ENCODE measurements around the gene CFAP52.
"Not testable (repeated sequence)": the region's sequence is repeated elsewhere in the genome, so short reads cannot be mapped to it uniquely, and the experiment has no call there.

CFAP52 gene

DNA sequence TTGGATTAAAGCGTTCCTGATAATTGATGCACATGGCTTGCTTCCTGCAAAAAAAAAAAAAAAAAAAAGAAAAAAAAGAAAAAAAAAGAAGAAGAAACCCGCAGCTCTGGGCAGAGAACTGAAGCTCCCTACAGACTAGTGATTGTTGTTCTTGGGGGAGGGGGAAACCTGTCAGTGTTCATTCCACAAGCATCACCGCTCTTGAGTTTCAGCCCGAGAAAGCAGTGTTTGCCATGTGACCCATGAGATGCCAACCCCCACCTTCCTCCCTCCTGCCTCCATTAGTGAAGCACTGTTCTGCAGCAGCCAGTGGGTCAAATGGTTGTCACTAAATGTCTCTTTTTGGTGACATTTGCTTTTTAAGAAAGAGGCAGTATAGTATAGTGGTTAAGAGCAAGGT, 70.6 kb downstream of the CFAP52 start:
- no peak for DNase-seq

DNA sequence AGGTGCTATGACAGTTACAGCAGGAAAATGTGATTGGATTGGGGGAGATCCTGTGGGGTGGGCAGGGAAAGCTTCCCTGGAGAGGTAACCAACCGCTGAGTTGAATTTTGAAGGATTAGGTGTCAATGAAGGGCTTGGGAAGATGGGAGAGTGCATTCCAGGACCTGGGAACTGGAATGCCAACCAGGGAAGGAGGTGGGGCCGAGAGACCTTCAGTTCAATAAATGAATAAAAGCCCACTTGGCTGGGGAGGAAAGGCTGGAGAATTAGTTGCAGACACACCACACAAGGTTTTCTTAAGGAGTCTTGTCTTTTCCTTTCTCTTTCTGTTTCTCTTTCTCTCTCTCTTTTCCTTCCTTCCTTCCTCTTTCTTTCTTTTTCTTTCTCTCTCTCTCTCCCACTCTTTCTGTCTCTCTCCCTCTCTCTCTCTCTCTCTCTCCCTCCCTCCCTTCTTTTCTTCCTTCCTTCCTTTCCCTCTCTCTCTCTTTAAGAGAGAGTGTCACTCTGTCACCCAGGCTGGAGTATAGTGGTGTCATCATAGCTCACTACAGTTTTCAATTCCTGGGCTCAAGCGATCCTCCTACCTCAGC, 72.2 kb downstream of the CFAP52 start:
- DNase-seq, result no peak

DNA sequence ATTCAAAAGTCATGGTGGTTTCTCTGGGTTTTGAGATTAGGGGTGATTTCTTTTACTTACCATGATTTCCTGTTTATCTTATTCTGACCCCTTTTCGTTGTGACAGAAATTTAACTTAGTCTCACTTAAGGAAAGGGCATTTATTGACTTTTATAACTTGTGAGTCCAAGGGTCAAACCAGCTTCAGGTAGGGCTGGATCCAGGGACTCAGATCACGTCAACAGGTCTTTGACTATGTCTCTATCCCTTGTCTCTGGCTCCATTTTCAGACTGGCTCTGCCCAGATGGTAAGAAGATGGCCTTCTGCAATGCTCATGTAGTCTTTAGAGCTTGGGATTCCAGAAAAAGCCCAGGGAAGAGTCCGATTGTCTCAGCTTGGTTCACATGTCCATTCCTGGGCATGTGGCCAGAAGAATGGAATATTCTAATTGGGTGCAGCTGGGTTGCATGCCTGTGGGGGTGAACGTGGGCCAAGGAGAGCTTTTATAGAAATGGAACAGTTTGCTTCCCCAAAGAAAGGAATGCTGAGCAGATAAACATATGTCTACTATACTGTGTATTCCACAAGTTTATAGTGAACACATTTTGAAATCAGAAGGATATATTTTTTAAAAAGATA, 82.3 kb downstream of the CFAP52 start:
- DNase-seq, result no peak

DNA sequence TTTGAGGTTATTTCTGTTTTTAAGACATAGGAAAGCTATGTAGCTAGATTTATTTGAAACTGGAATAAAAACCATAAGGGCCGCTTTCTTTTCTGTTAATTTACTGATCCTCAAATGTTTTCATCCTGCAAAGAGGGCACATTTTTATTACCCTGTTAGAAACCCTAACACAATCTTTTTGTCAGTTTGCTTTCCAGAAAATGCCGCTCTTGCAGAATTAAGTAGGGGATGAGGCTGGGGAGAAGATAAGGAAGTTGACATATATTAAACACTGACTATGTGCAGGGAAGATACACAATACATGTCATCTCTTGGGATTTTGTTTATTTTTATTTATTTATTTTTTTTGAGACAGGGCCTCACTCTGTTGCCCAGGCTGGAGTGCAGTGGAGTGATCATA, 84.6 kb downstream of the CFAP52 start:
- no peak for DNase-seq

DNA sequence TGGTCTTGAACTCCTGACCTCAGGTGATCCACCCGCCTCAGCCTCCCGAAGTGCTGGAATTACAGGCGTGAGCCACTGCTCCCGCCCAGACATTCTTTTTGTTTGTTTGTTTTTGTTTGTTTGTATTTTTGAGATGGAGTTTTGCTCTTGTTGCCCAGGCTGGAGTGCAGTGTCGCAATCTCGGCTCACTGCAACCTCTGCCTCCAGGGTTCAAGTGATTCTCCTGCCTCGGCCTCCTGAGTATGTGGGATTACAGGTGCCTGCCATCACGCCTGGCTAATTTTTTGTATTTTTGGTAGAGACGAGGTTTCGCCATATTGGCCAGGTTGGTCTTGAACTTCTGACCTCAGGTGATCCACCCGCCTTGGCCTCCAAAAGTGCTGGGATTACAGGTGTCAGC, 87.1 kb downstream of the CFAP52 start:
- not testable (repeated sequence) for DNase-seq

DNA sequence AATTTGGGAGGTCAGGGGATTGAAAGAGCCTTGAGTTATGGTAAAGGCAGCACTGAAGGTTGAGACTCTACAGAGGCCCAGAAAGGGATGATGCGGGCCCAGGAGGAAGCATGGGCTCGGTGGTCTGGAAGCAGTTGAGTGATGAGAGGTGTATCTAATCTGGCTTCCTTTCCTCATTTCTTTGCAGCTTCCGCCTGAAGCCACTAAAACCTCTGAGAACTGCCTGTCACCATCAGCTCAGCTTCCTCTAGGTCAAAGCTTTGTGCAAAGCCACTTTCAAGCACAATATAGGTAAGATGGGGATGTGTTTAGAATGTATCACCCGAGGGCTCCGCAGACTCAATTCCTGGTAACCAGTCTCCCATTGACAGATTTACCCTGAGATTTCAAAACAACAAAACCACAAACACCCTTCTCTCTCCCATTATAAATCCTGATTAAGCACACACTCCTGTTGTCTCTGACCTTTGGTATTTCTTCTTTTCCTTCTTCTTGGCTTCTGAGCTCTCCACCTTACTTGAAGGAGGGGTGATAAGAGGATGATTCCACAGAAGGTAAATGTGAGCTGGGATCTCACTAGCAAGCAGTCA, 90.1 kb downstream of the CFAP52 start:
- no peak for DNase-seq

DNA sequence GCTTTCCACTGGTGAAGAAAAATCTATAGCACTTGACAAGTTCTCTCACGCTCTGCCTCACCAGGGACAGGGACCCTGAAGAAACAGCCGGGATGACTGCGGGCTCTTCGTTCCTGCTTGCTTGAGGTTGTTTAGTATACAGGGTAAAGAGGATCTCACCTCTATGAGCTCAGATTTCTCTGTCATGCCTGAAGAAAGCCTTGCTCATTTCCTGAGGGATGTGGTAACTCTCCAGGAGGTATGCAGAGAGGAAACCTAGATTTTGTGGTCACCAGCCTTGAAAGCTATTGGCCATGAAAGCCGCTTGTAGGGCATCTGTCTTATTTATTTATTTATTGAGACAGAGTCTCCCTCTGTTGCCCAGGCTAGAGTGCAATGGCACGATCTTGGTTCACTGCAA, 92.1 kb downstream of the CFAP52 start:
- no peak for DNase-seq

DNA sequence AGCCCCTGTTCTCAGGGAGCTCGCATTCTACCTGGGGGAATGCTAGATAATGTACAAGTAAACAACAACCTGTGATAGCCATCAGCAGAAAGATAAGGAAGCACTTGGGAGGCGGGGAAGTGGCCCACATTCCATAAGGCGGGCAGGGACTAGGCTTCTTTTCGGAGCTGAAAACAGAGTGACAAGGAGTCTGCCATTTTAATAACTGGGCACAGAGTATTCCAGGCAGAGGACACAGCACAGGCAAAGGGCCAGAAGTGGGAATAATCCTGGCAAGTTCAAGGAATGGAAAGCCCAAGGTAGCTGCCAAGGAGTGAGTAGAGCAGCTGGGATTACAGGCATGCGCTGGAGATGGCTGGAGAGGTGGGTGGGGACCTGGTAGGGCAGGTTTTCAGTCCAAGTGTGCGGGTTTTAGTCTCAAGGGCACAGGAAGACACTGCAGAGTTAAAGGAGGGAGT, 93.1 kb downstream of the CFAP52 start:
- DNase-seq, result no peak

DNA sequence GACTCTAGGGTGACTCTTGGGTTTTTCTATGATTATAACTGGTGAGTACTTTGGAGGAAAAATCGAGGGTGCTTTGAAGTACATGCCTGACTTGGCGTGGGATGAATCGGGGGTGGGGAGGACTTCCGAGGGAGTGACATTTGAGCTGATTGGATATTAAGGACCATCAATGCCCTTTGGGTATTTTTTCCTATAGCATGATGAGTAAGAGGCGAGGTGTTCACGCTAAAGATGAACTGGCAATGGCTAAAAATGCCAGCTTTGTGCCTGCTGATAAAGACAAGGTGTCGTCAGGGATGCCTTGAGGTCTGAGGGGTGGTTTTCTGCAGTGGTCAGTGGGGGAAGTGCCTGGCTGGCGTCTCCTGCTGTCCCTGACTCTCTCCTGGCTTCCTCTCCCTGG, 94.2 kb downstream of the CFAP52 start:
- DNase-seq, result no peak

DNA sequence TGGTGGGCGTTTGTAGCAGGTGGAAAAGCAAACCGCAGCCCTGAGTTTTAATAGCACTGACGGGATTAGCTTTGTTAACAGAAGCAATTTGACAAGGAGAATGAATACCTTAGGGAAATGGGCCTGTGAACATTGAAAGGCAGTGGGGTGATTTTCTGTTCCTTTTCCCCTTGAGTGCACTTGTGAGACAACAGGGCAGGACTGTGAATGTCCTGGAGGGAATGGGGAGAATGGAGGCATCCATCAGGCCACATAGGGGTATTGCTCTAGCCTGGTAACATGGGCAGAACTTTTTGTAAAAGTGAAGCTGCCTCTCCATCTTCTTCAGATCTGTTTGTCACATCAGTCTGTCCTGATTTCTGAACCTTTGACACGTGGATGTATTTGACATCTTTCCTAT, 95.1 kb downstream of the CFAP52 start:
- no peak for DNase-seq

DNA sequence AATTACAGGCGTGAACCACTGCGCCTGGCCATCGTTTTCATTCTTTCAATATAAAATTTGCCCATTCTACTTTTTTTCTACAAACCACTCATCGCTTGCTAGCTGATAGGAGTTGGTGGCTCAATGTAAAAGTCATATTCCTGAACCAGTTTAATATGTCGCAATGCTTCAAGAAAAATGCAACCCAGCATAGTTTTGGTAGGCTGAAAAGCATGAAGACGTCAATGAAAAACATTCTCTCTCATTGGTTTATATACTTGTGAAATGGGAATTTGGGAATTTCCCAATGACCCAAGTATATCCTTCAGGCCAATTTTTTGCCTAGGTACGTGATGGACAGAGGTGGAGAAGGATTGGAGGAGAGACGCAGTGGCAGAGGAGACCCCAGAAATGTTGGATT, 95.8 kb downstream of the CFAP52 start:
- no peak for DNase-seq

DNA sequence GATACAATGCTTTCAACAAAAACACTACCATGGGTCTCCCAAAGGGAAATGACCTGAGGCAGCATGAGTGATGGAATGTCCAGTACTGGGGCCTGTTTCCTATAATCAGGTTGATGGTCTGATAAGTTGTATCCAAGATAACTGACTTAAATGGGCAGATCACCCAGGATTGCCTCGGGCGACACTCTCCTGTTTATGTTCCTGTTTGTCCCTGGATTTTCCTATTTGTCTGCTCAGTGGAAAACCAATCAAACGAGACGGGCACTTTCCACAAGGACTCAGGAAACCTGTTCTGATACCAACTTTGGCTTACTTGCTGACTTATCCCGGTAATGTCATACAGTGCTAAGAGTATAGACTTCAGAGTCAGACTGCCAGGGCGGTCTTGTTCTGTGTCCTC, 96.2 kb downstream of the CFAP52 start:
- no peak for DNase-seq

DNA sequence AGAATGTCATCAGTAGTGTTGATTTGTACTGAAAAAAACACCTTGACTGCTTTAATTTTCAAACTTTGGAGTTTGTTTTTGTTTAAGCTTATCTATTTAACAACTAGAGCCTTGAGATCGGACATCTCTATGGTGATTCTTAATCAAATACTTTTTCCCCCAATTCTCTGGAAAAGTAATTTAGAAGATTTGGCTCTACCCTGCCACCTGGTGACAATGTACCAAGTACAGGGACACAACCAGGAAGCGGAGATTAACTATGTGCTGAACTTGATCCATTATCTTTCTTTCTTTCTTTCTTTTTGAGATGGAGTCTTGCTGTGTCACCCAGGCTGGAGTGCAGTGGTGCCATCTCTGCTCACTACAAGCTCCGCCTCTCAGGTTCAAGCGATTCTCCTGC, 99.6 kb downstream of the CFAP52 start:
- DNase-seq, result no peak

DNA sequence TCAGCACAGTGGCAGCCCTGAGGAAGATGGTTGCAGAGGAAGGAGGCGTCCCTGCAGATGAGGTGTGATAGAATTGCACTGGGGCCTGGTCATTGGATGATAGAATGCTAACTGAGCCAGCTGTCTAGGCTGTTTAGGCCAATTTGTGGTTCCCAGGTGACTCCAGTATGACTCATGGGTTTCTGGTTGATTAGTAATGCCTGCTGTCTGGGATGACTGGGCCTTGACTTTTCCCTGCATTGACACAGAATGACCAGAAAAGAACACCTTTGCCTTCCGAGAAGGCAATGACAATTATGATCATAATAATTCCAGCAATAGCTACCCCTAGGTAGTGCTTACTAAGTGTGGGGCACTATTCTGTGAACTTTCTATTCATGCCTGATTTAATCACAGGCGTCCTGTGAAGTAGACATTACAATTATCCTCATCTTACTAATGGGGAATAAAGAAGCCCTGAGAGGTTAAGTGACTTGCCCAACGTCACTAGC, 100.4 kb downstream of the CFAP52 start:
- DNase-seq, result no peak

DNA sequence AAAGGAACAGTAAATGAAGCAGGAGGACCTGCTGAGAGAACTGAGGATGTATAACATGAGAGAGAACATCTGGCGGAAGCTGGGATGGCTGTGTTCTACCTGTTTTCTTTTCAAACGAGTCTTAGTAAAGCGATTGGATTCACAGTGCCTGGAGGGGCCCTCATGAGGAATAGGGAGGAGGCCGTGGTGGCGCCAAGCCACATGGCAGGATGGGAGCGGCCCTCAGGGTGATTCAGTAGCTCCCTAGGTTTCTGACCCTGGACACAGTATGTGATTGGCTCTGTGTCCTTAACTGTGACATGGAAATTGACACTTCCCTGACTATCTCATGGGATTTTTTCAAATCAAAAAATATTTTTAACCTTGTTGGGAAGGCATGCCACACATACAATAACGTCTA, 101.0 kb downstream of the CFAP52 start:
- DNase-seq, result no peak

DNA sequence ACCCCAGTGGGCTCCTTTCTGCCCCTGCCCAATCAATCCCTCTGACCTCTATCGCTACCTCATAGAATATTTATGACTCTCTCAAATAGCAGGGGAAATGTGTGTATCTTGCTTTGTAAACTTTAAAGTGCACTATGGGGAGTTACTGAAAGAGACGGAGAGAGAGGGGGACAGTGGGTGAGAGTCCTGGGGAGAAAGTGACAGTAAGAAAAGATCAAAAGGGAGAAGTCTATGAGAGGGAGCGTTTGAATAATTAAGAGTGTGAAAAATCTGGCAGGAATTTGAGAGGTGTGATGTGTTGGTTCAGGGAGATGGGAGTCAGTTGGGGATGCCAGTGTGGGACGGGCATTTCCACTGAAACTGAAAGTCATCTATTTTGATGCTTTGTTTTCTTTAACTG, 101.5 kb downstream of the CFAP52 start:
- DNase-seq, result no peak

DNA sequence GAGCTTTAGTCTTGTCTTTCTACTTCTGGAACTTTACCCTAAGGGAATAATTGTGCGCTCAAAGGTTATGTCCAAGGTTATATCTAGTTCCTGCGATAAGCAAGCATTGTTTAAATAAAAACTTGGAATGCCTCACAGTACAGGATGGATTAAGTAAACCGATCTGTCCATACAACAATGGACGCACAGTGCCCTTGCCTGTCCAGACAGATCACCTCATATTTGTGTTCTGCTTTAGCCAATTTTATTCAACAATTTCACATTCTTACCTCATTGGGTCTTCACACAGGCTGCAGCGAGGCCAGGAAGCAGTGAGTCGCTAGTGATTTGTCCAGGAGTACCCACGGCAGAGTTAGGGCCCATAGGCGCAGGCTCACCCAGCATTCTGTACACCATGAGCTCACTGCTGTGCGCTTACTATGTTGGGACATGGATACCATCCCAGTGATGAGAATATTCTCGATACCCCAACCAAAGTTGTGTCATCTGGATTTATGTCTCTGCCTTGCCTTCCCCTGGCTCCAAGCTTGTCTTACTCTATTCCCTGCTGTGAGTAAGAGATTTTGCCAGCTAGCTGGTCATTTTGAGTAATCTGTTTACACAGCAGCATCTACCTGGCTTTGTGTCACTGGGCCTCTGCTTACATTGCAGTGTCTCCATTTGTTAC, 108.6 kb downstream of the CFAP52 start:
- no peak for DNase-seq
